OCI-LY1 (cell line): Measurements from ENCODE around the gene EMCN.

ENCODE experiments used
- CTCF ChIP-seq: fragments of 200-600 bp; sonication (generic), shearing (Covaris generic); IDR thresholded peaks from 2 replicates; pipeline ENCODE4 v1.5.1; 2017; ENCODE audit warnings: mild to moderate bottlenecking, antibody characterized with exemption, low read length, moderate library complexity, mixed read lengths
- EZH2 ChIP-seq: fragments of 200-600 bp; sonication (generic), shearing (Covaris generic); IDR thresholded peaks from 2 replicates; pipeline ENCODE4 v1.8.0; 2017; ENCODE audit warnings: borderline replicate concordance, mixed run types, mild to moderate bottlenecking, antibody characterized with exemption, low read length, moderate library complexity, mixed read lengths

GRCh38 chr4:100369871-100370270 lies 148.0 kb downstream of the EMCN start:
- TF ChIP-seq CTCF (no peak), EZH2 (no peak)
